ENCODE data around the gene CHSY1.

The CHSY1 gene

GRCh38 chr15:101169495-101170071 lies 82.3 kb downstream of the CHSY1 start:
- no peak for FAIRE-seq

GRCh38 chr15:101168898-101169494 lies 82.9 kb downstream of the CHSY1 start:
- FAIRE-seq: no peak

GRCh38 chr15:101168463-101168824 lies 83.4 kb downstream of the CHSY1 start:
- no peak for FAIRE-seq

DNA sequence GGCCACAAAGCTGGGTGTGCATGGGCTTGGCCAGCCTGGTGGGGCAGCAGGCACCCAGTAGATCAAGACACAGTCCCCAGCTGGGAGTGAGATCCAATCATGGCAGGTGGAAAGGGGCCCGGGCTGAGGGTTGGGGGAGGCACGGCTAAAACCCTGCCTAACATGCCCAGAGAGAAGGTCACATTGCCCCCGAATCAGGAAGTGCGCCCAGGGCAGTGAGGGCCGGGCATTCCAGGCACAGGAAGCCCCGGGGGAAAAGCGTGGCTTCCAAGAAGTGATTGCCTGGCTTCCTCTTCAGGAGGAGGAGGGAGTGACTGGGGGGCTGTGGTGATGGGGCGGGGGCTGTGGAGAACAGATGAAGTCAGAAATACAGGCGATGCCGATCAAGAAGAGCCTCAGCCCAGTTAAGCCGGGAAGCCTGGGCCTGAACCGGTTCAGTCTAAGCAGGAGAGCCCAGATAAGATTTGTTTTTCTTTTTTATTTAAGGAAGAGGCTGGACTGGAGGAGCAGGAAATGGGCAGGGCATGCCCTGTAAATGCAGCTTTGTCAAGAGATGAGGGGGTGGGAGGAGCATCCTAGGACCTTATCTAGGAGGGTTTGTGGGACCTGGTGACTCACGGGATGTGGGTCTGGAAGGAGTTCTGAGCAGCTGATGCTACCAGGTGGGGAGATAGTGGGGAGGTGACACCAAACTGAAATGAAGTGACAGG lies 83.9 kb downstream of the CHSY1 start:
- no peak for FAIRE-seq

DNA sequence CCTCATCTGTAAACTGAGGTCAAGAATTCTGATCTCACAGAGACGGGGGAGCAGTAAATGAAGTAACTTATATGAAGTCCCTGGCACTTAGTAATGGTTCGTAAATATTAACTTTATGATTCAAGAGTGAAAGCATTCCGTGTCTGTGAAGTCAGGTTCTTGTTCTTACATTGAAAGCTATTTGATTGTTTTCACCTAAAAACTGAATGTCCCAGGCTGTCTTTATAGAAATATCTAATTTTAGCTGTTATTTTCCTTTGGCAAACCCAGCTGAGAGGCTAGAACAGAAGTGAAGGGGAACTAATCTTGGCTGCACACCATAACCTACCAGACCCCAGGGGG lies 84.5 kb downstream of the CHSY1 start:
- no peak for FAIRE-seq

DNA sequence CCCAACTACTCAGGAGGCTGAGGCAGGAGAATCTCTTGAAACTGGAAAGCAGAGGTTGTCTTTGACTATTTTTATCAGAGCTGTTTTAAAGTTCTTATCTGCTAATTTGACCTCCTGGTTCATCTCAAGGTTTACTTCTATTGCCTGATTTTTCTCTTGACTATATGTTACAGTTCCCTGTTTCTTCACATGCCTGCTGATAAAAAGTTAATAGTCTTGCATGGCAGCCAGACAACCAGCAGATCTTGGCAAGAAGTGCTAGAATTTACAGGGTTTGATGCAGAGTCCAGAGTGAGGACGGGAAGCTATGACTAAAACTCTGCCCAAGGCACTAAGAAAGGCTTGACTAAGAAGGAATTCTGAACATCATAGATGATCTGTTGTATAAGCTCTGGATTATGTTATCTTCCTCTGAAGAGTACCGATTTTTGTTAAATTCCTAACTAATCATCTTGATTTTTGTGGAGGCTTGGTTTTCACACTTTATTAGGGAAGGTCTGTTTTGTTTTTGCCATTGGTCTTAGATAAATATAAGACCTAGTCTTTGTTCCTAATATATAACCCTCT lies 85.9 kb downstream of the CHSY1 start:
- FAIRE-seq: no peak

DNA sequence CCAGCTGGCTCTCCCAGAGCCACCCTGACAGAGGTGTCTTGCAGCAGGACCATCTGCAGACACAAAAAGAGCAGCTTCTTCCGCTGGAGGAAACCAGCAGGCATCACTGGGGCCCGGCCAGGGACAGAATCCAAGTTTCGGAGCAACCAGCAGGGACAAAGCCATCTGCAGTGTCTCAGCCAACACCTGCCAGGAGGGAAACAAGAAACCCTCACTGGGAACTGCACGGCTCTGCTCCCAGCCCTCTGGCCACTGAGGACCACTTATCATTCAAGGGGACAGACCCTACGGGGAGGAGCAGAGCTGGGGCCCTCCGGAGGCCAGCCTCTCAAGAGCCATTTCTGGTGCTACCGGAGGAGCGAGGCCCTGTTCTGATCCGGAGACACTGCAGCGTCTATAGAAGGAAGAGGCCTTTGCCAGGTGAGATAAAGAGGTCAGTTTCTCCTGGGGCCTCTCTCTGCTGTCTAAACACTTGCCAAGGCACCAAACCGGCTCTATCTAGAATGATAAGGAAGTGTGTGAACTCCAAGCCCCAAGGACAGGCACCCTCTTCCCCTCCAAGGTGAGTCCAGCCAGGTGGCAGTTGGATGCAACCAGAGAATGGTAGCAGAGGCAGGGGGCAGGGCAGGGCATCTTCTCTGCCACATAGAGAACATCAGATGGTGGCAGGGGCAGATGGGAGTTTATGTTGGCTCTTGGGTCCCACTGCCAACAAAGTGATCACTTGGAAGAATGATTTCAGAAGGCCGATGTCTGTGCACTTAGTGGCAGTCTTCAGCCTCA lies 89.0 kb downstream of the CHSY1 start:
- no peak for FAIRE-seq

GRCh38 chr15:101161656-101162055 lies 90.2 kb downstream of the CHSY1 start:
- FAIRE-seq: no peak

DNA sequence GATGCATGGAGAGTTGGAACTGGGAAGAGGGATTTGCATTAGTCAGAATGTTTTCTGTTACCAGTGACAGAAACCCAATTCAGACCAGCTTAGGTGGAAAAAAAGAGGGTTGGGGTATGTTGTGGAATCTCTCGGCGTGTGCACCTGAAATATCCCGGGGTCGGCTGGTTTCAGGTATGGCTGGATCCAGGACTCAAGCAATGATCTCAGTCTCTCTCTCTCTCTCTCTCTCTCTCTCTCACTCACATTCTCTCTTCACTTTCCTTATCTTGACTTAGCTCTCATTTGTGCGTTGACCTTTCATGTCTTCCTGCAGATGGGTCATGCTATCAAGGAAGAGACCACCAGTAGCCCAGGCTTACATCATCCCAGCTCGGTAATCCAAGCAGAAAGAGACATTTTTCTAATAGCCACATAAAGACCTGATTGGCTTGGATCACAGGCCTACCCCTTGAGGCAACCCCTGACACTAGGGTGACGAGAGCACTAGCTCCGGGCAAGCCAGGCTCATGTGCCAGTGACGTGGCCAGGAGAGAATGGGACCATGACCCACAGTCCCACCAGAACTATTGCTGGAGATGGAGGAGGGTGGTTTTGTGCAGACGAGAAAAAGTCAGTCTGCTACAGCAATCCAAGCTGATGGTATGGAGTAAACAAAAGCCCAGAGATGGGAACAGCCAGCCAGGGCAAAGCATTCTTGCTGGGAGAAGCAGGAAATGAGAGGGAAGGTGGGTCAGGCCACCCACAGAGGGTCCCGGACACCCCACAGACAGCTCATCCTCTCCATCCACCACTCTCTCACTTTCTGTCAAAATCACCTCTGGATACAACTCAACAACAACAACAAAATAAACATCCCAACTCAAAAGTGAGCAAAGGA lies 91.7 kb downstream of the CHSY1 start:
- FAIRE-seq: no peak

GRCh38 chr15:101159096-101159935 lies 92.5 kb downstream of the CHSY1 start:
- FAIRE-seq: no peak

GRCh38 chr15:101158166-101159095 lies 93.4 kb downstream of the CHSY1 start:
- no peak for FAIRE-seq

DNA sequence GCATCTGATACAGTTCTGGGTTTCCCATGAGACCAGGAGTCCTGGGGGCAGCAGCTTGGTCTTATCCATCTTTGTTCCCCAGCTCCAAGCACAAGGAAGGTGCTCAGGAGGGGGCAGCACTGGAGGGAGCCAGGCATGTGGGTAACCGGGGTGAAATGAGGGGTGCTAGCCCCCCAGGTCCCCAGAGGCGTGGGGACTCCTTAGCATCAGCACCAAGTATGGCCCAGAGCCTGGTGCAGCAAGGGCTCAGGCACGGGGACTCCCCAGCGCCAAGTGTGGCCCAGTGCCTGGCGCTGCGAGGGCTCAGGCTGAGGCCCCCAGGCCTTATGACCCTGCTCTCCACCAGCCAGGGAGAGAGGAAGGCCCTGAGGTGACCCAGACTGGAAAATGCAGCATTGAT lies 94.1 kb downstream of the CHSY1 start:
- no peak for FAIRE-seq

GRCh38 chr15:101156509-101157159 lies 95.2 kb downstream of the CHSY1 start:
- FAIRE-seq: no peak

DNA sequence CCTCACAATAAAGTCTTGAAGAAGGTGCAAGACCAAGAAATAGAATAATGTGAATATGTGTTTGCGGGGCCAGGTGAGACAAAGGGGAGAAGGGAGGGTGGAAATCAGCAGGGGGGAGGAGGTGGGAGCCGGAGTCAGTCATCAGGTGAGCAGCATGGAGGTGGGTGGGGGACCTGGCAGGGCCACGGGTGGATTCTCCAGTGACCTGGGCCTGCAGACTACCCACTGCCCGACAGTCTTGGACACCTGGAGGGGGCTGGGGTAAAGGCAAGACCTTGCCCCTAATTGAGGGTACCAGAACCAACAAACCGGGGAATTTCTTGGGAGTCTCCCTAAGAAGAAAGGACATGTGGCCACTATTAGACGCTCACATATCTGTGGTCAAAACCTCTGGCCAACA lies 95.8 kb downstream of the CHSY1 start:
- FAIRE-seq: no peak

GRCh38 chr15:101153801-101154656 lies 97.8 kb downstream of the CHSY1 start:
- FAIRE-seq: no peak

DNA sequence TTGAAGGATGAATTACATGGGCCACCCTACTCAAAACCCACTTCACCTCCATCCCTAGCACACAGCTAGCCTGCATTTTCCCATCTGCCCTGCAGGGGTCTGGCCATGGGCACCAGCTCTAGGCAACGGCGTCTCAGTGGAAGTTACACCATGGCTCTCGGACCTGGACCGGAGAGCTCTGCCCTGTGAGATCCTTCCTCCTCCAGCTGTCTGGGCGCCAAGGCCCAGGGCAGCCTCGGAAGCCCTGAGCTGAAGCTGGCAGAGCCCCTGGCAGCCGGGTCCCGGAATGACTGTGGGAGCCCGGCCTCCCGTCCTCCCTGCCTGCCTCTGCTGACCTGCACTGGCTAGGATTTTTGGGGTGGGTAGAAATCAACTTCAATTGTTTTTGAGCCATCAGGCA lies 98.9 kb downstream of the CHSY1 start:
- no peak for FAIRE-seq

- FAIRE-seq: no peak
Observed at GRCh38 chr15:101151288-101151687, 100.6 kb downstream of the CHSY1 start.

DNA sequence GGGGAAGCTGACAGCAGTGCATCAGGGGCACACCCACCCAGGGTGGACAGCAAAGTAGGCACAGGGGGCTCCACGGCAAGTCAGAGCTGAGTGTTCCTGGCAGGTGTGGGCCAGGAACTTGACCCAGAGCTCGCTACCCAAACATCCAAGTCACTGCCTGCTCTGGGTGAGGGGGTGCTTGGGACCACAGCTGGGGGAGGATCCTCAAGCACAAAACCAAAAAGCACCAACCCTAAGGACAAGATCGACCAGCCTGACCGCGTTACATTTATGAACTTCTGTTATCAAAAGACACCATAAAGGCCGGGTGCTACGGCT lies 101.2 kb downstream of the CHSY1 start:
- FAIRE-seq: no peak
